Measurements from ENCODE around the gene CST3.
"Not testable (repeated sequence)": the region's sequence is repeated elsewhere in the genome, so short reads cannot be mapped to it uniquely, and the experiment has no call there.

The CST3 gene

GRCh38 chr20:23641936-23642751, 4.4 kb upstream of the CST3 start:
- DNase-seq = no peak

GRCh38 chr20:23640671-23641667, 3.2 kb upstream of the CST3 start:
- no peak for DNase-seq

DNA sequence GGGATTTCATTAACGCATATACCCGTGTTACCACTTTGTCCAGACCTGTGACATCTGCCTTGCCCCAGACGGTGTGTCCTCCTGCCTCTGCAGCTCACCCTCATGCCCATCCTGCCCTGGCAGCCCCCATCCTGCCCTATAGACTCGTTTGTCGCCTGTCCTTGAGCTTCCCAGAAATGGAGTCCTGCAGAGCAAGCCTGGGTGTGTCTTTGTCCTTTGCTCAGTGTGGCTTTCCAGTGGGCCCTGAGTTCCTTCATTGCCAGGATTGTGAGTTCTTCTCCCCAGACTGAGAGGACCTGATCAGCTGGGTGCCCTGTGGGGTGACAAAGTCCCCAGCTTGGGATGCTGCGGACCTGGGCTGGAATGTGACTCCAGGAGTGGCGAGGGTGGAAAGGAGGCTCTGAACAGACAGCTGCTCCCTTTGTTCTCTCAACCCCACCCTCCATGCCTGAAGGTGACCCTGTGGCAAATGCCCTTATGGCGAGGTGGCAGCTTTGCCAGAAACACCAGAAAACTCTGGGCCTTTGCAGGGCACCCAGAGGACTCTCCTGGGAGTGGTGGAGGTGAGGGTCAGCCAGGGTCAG, 2.4 kb upstream of the CST3 start:
- no peak for DNase-seq

- no peak for DNase-seq
These were observed 1.8 kb upstream of the CST3 start for GRCh38 chr20:23639490-23639958.

DNA sequence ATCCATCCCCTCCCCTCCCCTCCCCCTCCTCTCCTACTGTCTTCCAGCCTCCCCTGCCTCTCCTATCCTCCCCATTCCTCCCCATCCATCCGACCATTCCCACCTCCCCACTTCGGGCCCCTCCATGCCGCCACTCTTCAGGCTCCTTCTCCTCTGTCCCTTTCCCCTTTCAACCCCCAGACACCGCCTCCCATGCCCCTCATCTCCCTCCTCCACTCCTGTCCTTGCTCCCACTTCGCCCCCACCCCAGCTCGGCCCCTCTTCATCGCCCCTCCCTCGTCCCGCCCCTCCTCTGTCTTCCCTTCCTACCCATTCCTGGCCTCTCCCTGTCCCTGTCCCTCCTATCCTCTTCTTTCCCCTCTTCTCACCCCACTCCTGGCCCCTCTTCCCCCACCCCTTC, 554 bp upstream of the CST3 start:
- no peak for DNase-seq

DNA sequence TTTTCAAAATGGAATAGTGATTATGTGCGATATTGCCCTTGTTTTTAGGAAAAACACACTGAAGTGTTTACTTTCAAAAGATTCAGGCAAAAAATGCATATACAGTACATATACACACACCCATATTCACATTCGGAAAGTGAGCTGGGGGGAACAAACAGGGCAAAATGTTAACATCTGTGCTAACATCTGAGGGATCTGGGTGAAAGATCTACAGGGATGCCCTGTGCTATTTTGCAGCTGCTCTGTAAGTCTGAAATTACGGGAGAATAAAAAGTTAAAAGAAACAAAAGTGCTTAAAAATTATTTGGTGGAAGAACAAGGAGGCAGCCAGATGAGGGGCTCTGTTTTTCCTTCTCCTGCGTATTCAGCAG, 860 bp downstream of the CST3 start:
- no peak for DNase-seq

DNA sequence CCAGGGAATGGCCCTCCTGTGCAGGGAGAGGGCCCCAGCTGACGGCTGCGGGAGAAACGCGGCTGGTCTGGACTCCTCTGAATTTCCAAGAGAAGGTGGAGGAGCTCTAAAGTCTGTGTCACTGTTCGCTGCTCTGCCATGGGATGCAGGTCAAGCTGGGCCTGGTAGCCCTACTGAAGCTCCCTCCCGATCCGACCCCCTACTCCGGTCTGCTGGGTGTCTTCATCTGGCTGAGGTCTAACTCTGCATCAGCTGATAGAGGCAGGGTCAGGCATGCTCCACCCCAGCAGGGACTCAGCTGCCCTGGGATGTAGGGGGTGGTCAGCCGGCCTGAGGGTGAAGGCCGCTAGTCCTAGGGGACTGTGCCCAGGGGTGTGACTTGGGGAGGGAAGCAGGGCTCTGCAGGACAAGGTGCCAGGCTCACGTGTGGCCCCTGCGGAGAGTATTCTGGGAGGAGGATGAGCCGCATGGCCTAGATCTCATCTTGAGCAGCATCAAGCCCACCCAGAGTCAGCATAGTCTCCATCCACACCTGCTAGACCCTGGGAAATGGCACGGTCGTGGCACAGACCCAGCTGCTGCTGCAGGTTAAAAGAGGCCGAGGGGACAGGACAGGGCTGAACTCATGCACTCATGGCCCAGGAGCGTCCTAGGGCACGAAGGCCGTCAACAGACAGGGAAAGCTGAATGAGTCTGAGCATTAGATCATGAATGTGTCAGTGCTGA, 1.4 kb downstream of the CST3 start:
- no peak for DNase-seq

DNA sequence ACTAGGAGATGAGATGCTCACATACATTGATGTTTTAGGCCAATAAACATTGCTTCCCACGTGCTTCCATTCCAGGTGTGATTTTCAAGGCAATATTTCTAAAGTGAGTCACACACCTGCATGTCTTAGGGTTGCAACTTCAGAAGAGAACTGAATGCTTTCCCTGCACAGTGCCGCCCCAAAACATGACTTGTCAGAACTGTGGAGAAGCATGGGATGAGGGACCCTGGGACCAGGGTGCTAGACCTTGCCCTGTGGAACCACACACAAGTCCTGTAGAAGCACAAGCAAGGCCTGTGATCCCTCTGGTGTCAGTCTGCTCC, 2.0 kb downstream of the CST3 start:
- DNase-seq = not testable (repeated sequence)

DNA sequence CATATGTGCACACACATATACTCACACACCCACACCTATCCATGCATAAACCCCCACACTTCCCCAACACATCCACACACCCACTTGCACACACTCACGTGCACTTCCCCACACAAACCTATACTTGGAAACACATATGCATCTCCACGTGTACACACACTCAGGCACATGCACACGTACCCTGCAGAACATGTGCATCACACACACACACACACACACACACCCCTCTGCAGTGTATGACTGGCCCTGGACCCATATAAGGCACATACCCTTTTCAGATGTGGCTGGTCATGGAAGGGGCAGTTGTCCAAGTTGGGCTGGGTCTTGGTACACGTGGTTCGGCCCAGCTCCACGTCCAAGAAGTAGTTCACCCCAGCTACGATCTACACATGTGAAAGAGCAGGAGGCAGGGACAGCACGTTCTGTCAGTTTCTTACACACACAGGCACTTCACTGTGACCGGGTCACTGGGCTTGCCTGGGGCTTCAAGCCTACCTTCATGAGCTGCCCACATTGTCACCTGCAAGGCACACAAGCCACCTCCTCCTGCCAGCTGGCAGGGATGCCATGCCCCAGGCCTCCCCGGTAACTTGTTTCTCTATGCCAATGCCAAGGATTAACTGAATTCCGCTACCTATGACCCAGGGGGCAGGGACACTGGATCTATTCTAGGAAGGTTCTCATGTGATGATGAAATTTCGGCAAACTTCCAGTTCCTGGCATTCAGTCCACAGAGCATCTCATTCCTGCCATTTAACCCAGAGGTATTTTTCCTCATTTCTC, 2.6 kb downstream of the CST3 start:
- DNase-seq = no peak

- DNase-seq = no peak
These were observed 3.5 kb downstream of the CST3 start for GRCh38 chr20:23634044-23634801.

DNA sequence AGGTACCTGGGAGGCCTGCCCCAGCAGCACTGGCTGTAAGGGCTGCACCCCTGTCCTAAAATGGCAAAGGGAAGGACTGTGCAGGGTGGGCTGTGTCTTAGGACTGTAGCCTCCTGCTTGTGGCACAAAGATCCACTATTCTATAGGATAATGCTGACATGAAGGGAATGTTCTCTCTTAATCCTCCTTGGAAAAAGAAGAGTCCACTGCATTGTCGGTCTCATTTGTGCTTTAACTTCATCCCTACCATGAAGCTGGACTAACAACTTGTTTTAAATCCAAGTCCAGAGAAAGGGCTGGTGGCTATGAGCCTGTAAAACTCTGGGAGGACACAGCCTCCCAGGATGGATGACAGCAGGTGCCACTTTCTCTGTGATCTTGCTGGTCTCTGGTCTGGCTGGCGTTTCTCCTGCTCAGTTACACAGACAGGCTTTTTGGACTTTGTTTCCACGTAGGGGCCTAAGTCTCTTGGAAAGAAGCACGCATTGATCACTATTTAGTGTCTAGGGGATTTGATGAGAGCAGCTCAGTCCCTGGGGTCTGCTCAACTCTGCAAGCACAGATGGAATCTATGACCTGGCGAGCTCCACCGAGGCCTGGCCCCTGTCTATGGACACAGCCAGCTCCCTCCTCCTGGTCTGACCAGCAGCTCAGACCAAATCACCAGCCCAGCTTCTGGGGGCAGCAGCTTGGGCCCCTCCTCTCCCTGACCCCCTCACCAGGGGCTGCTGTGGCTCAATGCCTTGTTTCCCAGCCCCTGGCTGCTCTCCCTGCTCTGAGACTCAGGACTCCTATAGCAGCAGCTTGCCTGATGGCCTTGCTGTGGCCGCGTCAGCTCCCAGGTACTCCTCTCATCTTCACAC, 4.8 kb downstream of the CST3 start:
- no peak for DNase-seq

- DNase-seq = no peak
These were observed 5.6 kb downstream of the CST3 start for GRCh38 chr20:23631981-23632710.

DNA sequence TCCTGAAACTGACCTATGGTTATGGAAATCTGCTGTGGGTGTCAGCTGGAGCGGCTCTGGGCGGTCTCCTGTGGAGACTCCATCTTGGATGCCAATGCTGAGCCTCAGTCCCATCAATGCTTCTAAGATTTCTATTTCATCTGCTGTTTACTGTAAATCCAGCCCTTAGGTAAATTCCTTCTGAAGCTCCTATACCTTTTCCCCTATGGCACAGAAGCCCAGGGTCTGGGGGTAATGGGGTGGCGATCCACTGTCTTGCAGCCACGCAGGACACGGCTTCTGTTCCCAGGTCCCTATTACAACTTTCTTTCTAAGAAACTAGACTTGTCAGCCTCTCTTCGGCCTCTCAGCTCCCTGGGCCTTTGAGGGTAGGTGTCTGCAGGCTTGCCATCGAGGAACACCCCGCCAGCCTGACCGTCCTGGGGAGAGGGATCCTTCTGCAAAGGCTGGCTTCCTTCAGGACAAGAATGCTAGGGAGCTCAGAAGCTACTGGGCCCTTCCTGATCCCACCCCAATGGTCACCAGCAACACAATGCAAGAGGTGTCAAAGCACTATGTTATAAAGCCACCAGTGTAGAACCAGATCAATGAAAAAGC, 6.4 kb downstream of the CST3 start:
- DNase-seq = no peak

DNA sequence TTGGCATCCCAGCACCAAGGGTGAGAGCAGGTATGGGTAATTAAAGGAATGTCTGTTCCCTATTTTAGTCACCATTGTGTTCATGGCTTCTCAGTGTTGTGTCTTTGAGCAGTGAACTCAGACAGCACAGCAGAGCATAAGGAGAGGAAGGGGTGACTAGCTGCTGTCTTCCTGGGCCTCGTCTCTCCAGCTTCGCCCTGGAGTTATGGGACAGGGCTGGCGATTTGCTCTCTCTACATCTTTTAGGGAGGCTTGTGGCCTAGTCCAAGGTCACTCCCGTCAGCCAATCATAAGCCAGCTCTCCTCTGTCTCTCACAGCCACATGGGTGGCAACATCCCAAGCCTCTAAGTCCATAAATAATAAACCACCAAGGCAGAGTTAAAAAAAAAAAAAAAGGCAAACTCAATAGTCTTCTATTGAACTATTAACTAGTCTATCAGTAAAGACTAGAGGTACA, 7.3 kb downstream of the CST3 start:
- DNase-seq = no peak

- DNase-seq = no peak
These were observed 8.0 kb downstream of the CST3 start for GRCh38 chr20:23629542-23630391.

DNA sequence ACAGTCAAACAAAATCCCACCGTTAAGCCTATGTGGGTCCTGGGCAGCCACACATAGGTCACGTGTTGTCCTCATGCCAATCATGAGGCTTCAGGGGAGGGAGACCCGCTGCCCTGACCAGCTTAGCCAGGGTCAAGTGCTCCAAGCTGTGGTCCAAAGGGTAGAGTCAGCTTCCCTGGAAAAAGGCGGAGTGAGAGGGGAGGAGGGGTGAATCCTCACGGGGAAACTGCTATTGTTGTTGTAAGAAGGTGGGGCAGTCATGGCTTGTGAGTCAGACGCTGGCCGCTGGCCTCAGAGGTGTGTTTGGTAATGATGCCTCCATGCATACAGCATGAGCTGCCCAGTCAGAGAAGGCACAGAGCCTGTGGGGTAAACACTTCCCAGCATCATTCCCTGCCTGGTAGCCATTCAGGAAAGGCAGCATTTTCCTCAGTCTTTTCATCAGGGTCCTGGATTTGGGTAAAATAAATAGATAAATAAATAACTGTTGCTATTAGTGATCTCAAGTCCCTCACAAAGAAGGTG, 8.7 kb downstream of the CST3 start:
- DNase-seq = no peak

GRCh38 chr20:23628402-23629016, 9.2 kb downstream of the CST3 start:
- no peak for DNase-seq
